Neural cell (in vitro differentiated cells): ENCODE data around the gene CRKL.

Source experiments
- EP300 ChIP-seq: fragments of 450-650 bp; conservative IDR thresholded peaks from 2 replicates; pipeline ENCODE4 v1.6.1; 2014; ENCODE audit warnings: antibody characterized with exemption, mild to moderate bottlenecking, moderate library complexity; ENCODE audit not compliant: poor library complexity, severe bottlenecking
- EZH2 ChIP-seq: fragments of 200-600, 300-800 bp; shearing (Covaris generic), sonication (generic); IDR thresholded peaks from 2 replicates; pipeline ENCODE4 v1.6.1; 2014; ENCODE audit warnings: antibody characterized with exemption, low read length, borderline replicate concordance, mild to moderate bottlenecking; ENCODE audit not compliant: insufficient read depth, poor library complexity, severe bottlenecking
- MXI1 ChIP-seq: fragments of 450-650 bp; conservative IDR thresholded peaks from 2 replicates; pipeline ENCODE4 v1.6.1; 2014; ENCODE audit warnings: antibody characterized with exemption, mild to moderate bottlenecking; ENCODE audit not compliant: poor library complexity, severe bottlenecking
- POLR2AphosphoS5 ChIP-seq: IDR thresholded peaks from 2 replicates; pipeline ENCODE4 v1.6.1; 2012
- RAD21 ChIP-seq: fragments of 450-650 bp; conservative IDR thresholded peaks from 2 replicates; pipeline ENCODE4 v1.6.1; 2014; ENCODE audit warnings: antibody characterized with exemption, mild to moderate bottlenecking, moderate library complexity
- SMC3 ChIP-seq: fragments of 450-650 bp; conservative IDR thresholded peaks from 2 replicates; pipeline ENCODE4 v1.6.1; 2014; ENCODE audit warnings: antibody characterized with exemption, mild to moderate bottlenecking, moderate library complexity; ENCODE audit not compliant: poor library complexity
- TAF1 ChIP-seq: IDR thresholded peaks from 2 replicates; pipeline ENCODE4 v1.6.1; 2012; ENCODE audit warnings: low read depth
- TF ChIP-seq, protein P1 (sequence below): IDR thresholded peaks from 2 replicates; pipeline ENCODE4 v1.6.1; 2012; ENCODE audit warnings: borderline replicate concordance
- TF ChIP-seq, protein P2 (sequence below): fragments of 450-650 bp; IDR thresholded peaks from 2 replicates; pipeline ENCODE4 v1.5.1; 2014; ENCODE audit warnings: antibody characterized with exemption, mild to moderate bottlenecking, moderate library complexity; ENCODE audit not compliant: poor library complexity, severe bottlenecking

- no peak for TF ChIP-seq EZH2
- TF ChIP-seq, protein P1, sequence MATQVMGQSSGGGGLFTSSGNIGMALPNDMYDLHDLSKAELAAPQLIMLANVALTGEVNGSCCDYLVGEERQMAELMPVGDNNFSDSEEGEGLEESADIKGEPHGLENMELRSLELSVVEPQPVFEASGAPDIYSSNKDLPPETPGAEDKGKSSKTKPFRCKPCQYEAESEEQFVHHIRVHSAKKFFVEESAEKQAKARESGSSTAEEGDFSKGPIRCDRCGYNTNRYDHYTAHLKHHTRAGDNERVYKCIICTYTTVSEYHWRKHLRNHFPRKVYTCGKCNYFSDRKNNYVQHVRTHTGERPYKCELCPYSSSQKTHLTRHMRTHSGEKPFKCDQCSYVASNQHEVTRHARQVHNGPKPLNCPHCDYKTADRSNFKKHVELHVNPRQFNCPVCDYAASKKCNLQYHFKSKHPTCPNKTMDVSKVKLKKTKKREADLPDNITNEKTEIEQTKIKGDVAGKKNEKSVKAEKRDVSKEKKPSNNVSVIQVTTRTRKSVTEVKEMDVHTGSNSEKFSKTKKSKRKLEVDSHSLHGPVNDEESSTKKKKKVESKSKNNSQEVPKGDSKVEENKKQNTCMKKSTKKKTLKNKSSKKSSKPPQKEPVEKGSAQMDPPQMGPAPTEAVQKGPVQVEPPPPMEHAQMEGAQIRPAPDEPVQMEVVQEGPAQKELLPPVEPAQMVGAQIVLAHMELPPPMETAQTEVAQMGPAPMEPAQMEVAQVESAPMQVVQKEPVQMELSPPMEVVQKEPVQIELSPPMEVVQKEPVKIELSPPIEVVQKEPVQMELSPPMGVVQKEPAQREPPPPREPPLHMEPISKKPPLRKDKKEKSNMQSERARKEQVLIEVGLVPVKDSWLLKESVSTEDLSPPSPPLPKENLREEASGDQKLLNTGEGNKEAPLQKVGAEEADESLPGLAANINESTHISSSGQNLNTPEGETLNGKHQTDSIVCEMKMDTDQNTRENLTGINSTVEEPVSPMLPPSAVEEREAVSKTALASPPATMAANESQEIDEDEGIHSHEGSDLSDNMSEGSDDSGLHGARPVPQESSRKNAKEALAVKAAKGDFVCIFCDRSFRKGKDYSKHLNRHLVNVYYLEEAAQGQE: no peak
- TF ChIP-seq, protein P2, sequence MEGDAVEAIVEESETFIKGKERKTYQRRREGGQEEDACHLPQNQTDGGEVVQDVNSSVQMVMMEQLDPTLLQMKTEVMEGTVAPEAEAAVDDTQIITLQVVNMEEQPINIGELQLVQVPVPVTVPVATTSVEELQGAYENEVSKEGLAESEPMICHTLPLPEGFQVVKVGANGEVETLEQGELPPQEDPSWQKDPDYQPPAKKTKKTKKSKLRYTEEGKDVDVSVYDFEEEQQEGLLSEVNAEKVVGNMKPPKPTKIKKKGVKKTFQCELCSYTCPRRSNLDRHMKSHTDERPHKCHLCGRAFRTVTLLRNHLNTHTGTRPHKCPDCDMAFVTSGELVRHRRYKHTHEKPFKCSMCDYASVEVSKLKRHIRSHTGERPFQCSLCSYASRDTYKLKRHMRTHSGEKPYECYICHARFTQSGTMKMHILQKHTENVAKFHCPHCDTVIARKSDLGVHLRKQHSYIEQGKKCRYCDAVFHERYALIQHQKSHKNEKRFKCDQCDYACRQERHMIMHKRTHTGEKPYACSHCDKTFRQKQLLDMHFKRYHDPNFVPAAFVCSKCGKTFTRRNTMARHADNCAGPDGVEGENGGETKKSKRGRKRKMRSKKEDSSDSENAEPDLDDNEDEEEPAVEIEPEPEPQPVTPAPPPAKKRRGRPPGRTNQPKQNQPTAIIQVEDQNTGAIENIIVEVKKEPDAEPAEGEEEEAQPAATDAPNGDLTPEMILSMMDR: no peak
- TF ChIP-seq MXI1: no peak
- no peak for TF ChIP-seq POLR2AphosphoS5
- TF ChIP-seq TAF1: no peak
- no peak for TF ChIP-seq EP300
- TF ChIP-seq RAD21: no peak
- TF ChIP-seq SMC3: no peak
These were observed 56.6 kb downstream of the CRKL start for GRCh38 chr22:20973634-20974286.
